ENCODE data around the gene TMEM132E.

DNA sequence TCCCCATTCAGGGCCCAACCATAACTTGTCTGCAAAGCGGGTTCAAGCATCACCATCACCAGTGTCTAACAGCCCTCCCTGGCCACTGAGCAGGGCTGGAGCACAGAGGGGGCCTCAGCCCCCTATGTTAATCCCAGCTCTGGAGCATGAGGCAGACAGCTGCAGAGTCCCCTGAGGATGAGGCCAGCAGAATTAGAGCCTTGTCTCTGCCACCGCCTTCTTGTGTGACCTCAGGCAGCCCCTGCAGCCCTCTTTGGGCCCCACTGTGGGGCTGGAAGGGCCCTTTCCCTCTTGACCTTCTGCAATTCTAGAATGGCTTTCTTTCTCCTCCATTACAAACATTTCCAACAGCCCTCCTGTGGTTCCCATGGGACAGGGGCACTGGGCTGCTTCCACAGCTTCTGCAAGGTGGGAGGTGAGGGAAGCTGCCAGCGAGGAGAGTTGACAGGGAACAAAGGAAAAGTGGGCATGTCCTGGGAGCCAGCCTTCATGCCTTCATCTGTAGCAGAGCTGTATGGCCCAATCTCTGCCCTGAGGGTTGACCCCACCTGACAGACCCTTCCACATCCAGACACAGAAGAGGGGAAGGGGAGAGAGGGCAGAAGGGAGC, 65.7 kb downstream of the TMEM132E start:
- TF ChIP-seq, protein P1, sequence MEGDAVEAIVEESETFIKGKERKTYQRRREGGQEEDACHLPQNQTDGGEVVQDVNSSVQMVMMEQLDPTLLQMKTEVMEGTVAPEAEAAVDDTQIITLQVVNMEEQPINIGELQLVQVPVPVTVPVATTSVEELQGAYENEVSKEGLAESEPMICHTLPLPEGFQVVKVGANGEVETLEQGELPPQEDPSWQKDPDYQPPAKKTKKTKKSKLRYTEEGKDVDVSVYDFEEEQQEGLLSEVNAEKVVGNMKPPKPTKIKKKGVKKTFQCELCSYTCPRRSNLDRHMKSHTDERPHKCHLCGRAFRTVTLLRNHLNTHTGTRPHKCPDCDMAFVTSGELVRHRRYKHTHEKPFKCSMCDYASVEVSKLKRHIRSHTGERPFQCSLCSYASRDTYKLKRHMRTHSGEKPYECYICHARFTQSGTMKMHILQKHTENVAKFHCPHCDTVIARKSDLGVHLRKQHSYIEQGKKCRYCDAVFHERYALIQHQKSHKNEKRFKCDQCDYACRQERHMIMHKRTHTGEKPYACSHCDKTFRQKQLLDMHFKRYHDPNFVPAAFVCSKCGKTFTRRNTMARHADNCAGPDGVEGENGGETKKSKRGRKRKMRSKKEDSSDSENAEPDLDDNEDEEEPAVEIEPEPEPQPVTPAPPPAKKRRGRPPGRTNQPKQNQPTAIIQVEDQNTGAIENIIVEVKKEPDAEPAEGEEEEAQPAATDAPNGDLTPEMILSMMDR (IDR thresholded peaks at IDR 0.05 in 8 of 11, conservative IDR thresholded peaks at IDR 0.05 in 3 of 11): no peak
- TF ChIP-seq POLR2AphosphoS5 (IDR thresholded peaks at IDR 0.05): no peak
